ENCODE results near the gene SPRTN. TPM values are rescaled to one million over a fixed set of nuclear protein-coding genes. Genes with fewer than 3 reads are reported as not detected.

Gene SPRTN
- total and polyA plus RNA-seq, 2 of the 4 experiments (the other 2 are of a cell fraction) = 6.5 to 17.4 TPM

GRCh38 chr1:231376875-231377549 is 38.9 kb downstream of the SPRTN start:
- Histone ChIP-seq H2BK20ac (ENCODE audit: low read depth, low read length) (no peak overlapping the region), H3K9me3 (ENCODE audit: control insufficient read depth, insufficient read depth, low read length) (no peaks in the 10 kb centered on the region), H4K8ac (ENCODE audit: low read depth in 2 of 2, low read length in 2 of 2) (no peak overlapping the region), H3K4me2 (ENCODE audit: low read depth, low read length) (no peak overlapping the region), H4K5ac (ENCODE audit: low read depth, low read length) (no peak overlapping the region), H3K36me3 (ENCODE audit: control insufficient read depth, insufficient read depth, low read length) (peaks cover 1% of the 10 kb centered on the region; the same call in 1 of the 2 replicates), H2BK5ac (ENCODE audit: low read depth, low read length, poor library complexity, severe bottlenecking) (no peak overlapping the region), H3K23ac (ENCODE audit: low read depth, low read length) (peak overlapping the region; percentile 10; the same call in 1 of the 2 replicates), H3K27ac (ENCODE audit: insufficient read depth, low read length) (no peak overlapping the region), H3K27me3 (ENCODE audit: control insufficient read depth, insufficient read depth, low read length) (no peaks in the 10 kb centered on the region), H3K9ac (ENCODE audit: low read depth, low read length) (no peak overlapping the region), H2BK120ac (ENCODE audit: low read depth, low read length) (no peak overlapping the region), H3K4me1 (ENCODE audit: control insufficient read depth, insufficient read depth, low read length) (peaks cover 5% of the 10 kb centered on the region), H4K91ac (ENCODE audit: insufficient read depth, low read depth, low read length) (no peak overlapping the region), H3K14ac (replicated peaks; ENCODE audit: low read depth, low read length) (no peak overlapping the region), H3K4me3 (ENCODE audit: insufficient read depth, low read depth, low read length) (no peak overlapping the region), H3K4ac (ENCODE audit: low read depth, low read length) (no peak overlapping the region), H4K20me1 (ENCODE audit: insufficient read depth, low read length) (peaks cover 40% of the 10 kb centered on the region), H3K9me1 (ENCODE audit: insufficient read depth, low read length) (peaks cover 12% of the 10 kb centered on the region), H2AFZ (replicated peaks; ENCODE audit: low read length, poor library complexity) (no peak overlapping the region), H2AK9ac (replicated peaks; ENCODE audit: low read depth, low read length, poor library complexity) (no peak overlapping the region), H2BK15ac (ENCODE audit: low read depth, low read length) (no peak overlapping the region), H3K18ac (ENCODE audit: low read depth, low read length) (no peak overlapping the region), H3K56ac (ENCODE audit: extremely low read depth, insufficient read depth, low read length) (no peak overlapping the region), H2AK5ac (ENCODE audit: low read depth, low read length) (no peak overlapping the region), H3K79me1 (ENCODE audit: low read depth in 1 of 2, low read length in 2 of 2) (peaks cover 30 to 69% of the 10 kb centered on the region in 2 experiments)
- POLR2A ChIA-PET (ENCODE audit: unreplicated experiment) = no interaction called here
- WGBS, 2 experiments (ENCODE audit: extremely low coverage in 2 of 2, insufficient read length in 1 of 2) = 89% methylated on average over 4 of the region's 5 CpGs; no CpG with 5 or more reads in 1 of the 2 experiments
- ATAC-seq (ENCODE audit: low read depth) (no peak), DNase-seq (no peak)
- TF ChIP-seq USF2 (IDR thresholded peaks at IDR 0.05; ENCODE audit: low read depth, low read length) (no peak), MAZ (IDR thresholded peaks at IDR 0.05; ENCODE audit: borderline replicate concordance, low read depth, low read length) (no peak), MAFK (IDR thresholded peaks at IDR 0.05; ENCODE audit: low read depth, low read length) (no peak), MXI1 (IDR thresholded peaks at IDR 0.05; ENCODE audit: borderline replicate concordance, low read depth, low read length) (no peak), CHD1 (IDR thresholded peaks at IDR 0.05; ENCODE audit: low read depth, low read length) (no peak), BHLHE40 (IDR thresholded peaks at IDR 0.05; ENCODE audit: low read depth, low read length) (no peak), RFX5 (IDR thresholded peaks at IDR 0.05; ENCODE audit: low read depth, low read length) (no peak), ELK1 (IDR thresholded peaks at IDR 0.05; ENCODE audit: borderline replicate concordance, low read depth, low read length) (no peak), FOS (IDR thresholded peaks at IDR 0.05; ENCODE audit: low read depth, low read length) (no peak), POLR2A (IDR thresholded peaks at IDR 0.05; ENCODE audit: low read depth, low read length) (no peak), CTCF (conservative IDR thresholded peaks at IDR 0.05; ENCODE audit: low read depth, low read length) (no peak), NFE2L2 (IDR thresholded peaks at IDR 0.05; ENCODE audit: low read depth, low read length) (no peak), CEBPB (IDR thresholded peaks at IDR 0.05; ENCODE audit: low read depth, low read length) (no peak), RAD21 (IDR thresholded peaks at IDR 0.05; ENCODE audit: low read length) (no peak), SMC3 (IDR thresholded peaks at IDR 0.05; ENCODE audit: low read depth, low read length) (no peak), RCOR1 (IDR thresholded peaks at IDR 0.05; ENCODE audit: insufficient replicate concordance, low read length) (no peak)
- intact Hi-C loops (cut with micrococcal nuclease) = no loop called here
- CTCF ChIA-PET = no interaction called here
- dilution Hi-C loops (cut with HindIII; ENCODE audit: low sequenced_read_pairs, unreplicated experiment) = no loop called here
- in situ Hi-C loops (cut with MboI; ENCODE audit: low sequenced_read_pairs) = no loop called here
- no TSS peak for BruUV-seq (replicated peaks)
